Glomerular visceral epithelial cell (primary cell): ENCODE data around the gene CFAP298.
"Not testable (repeated sequence)": the region's sequence is repeated elsewhere in the genome, so short reads cannot be mapped to it uniquely, and the experiment has no call there.

Experiments used
- DNase-seq: peaks from one replicate; pipeline ENCODE4 v3.0.0-alpha.2; 2016; ENCODE audit errors: extremely low spot score

The CFAP298 gene, protein sequence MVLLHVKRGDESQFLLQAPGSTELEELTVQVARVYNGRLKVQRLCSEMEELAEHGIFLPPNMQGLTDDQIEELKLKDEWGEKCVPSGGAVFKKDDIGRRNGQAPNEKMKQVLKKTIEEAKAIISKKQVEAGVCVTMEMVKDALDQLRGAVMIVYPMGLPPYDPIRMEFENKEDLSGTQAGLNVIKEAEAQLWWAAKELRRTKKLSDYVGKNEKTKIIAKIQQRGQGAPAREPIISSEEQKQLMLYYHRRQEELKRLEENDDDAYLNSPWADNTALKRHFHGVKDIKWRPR

DNA sequence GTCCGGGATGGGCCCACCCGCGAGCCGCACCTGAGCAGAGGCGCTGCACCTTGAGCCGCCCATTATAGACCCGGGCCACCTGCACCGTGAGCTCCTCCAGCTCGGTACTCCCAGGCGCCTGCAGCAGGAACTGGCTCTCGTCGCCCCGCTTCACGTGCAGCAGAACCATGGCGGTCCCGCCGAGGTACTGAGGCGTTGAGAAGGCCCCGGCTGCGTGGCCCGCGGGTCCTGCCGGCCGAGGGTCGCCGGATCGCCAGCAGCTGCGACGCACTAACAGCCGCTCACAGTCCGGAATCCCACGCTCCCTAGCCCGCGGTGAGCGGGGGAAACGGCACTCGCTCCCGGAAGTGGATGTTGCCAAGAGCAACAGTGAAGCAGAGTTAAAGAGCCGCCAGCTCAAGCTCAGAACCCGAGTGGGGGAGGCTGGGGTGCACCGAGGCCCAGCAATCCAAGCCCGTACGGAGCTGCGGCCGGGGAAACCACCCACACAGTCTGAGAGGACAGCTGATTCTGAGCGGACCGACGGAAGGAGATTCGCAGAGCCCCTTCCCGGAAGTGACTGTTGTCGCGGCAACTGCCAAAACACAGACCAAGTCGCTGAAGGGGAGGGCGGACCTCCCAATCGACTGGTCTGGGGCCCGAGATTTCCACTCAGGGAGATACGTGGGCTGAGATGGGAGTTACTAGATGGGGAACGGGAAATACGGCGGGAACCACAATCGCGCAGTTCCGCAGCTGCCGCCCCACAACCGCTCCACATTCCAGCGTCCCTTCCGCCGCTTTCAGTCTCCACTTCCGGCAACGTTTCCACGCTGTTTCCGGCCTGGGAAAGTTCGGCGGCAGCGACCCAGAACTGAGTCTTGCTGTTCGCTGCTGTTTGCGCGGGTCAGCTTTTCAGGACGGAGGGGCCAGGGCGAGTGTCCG lies at the start of gene CFAP298:
Gene CFAP298 (minus strand): TSS at position 303 of the 924 bp plus-strand sequence. CDS start 134 bp downstream, at position 169.
- DNase-seq, result peak; percentile 95

DNA sequence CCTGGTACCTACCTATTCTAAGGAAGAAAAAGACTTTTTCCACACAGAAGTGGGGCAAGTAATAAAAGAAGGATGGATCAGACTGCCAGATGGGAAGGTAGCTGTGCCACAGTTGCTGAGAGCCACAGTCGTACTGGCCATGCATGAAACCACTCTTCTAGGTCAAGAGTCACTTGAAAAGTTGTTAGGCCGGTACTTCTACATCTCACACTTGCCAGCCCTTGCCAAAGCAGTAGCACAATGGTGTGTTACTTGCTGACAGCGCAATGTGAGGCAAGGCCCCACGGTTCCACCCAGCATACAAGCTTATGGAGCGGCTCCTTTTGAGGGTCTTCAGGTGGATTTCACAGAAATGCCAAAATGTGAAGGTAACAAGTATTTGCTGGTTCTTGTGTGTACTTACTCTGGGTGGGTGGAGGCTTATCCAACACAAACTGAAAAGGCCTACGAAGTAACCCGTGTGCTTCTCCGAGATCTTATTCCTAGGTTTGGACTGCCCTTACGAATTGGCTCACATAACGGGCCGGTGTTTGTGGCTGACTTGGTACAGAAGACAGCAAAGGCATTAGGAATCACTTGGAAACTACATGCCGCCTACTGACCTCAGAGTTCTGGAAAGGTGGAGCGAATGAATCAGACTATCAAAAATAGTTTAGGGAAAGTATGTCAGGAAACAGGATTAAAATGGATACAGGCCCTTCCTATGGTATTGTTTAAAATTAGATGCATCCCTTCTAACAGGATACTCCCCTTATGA lies 49.0 kb upstream of the CFAP298 start:
- not testable (repeated sequence) for DNase-seq

DNA sequence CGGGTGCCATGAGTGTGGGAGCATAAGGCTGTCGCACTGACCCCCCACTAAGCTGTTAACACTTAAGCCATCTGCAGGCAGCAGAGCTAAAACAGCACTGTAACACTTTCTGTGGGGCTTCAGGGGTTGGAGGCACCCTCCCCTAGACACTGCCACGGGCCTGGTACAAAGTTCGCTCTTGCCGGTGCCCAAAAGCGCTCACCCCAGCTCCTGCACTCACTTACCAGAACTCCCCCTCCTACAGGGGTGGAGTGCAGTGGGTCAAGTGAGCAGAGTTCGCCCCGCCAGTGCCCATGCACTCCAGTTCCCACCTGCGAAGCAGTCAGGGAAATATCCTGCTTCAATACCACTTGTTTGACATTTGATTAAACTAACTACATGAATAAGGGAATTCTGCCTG lies 46.3 kb upstream of the CFAP298 start:
- no peak for DNase-seq

DNA sequence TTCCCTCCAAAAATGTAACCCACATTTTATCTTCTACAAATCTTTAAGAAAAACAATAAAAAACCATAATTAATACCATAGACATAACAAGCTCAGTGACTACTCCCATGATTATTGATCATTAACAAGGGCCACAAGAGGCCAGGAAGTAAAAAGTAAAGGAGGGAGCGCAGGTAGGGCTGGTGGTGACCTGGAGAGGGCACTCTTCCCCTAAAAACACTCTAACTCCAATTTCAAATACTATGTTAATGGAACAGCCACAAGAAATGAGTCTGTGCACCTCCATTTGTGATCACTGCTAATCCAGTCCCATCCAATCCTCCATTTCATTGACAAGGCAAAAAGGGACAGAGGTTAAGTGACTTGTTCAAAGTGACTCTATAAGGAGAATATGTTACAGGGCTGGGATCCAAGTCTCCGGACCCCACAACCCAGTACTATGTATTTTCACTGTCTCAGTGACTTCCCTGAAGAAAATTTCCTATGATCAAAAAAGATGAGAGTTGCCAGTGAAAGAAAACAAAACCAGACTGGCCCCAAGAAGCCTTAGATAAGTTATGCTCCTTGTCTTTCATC lies 41.2 kb upstream of the CFAP298 start:
- peak; percentile 43 for DNase-seq

DNA sequence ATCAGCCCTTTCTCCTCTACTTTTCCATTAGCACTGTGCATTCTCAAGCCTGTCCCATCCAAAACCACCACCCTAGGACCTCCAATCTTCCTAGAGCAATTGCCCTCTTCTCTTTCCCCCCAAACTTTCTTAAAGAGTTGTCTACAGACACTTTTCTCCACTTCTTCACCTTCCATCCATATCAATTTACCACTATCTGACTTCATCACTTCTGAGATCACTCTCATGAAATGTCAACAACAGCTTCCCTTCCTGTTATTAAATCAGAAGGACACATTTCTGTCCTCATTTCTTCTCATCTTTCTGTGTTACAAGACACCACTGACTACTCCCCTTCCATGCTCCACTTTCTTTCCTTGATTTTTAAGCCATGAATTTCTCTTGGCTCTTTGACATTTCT lies 36.0 kb upstream of the CFAP298 start:
- no peak for DNase-seq

DNA sequence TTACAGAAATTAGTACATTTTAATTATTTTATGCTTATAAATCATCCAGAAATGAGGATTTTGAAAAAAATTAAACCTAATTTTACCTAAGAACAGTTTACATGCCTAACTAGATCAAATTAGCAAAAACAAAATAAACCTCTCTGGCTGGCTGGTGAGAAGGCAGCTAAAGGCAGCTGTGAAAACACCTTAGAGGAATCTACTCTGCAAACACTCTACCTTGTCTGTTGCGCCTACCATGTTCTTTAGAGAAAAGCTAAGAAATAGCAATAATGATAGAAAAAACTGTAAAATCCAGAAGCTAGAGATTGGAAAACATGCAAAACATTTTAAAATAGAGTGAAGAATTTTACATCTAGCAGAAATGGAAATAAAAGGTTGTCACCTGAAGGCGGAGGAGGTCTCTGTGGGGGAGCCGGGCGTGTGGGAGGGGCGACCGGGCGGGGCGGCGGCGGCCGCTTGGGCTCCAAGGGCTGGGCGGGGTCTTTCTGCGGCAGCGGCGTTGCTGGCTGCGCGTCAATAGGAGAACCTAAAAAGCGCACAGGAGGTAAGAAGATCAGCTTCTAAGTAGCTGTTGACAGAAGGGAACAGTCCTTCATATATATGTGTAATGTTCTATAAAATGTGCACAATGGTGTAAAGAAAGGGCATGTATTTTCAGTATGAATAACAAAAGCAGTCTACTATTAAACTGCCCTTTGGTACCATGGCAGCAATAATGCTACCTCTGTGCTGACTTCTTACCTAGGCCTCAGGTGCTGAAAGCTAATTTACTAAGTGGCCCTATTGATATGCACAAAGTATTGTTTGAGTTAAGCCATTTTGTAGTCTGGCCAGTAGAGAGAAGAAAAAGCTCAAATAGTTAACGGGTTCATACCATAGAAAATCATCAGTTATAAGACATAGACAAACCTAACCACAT lies 33.3 kb upstream of the CFAP298 start:
- no peak for DNase-seq

DNA sequence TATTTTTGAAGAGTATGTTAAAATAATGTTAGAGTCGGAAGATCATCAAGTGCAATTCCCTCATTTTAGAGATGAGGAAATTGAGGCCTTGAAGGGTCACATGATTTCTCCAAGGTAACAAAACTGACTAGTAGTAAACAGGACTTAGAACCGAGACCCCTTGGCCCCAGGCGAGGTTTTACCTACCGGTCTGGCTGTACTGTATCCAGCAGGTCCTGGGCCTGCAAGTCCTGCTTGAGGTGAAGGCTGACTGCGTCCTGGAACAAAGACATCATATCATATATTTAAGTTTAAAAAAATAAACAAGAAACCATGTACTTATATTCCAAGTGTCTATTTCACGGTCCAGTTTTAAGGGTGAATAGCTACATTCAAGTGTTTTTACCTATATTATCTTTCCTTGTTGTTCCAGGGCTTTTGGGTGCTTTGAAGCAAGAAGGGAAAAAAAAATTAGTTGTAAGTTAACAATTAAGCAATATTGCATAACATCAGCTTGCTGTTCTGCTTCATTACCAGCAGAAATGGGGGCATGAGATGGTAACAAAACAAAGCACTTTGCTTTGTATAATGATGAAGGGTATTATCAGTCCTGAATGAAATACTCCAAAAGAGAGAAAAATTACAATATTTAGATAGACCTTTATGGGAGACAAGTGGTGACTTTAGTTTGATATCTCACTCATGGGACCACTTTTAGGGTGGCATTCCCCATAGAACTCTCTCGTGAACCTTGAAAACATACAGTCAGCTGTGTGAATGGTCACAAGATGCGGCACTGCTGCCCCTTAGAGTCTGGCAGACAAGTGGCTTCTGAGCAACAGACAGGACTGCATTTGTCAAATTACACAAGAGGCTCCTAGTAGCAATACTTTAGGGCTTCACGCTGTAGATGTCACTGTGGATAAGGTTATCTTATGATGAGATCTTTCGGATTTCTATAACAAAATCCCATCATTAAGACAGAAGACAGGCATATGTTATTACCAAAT lies 29.8 kb upstream of the CFAP298 start:
- no peak for DNase-seq

DNA sequence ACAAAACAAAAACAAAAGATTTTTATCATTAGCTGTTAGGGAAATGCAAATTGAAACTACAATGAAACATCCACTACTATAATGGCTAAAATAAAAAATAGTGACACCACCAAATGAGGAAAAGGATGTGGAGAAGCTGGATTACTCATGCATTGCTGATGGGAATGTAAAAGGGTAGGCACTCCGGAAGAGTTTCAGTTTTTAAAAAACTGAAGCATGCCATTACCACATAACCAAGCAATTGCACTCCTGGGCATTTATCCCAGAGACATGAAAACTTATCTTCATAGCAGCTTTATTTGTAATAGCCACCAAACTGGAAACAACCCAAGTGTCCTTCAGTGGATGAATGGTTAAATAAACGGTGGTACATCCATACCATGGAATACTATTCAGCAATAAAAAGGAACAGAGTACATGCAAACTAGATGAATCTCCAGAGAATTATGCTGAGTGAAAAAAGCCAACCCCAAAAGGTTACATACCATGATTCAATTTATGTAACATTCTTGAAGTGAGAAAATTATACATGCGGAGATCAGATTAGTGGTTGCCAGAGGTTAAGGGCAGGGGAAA lies 14.5 kb upstream of the CFAP298 start:
- DNase-seq, result no peak

DNA sequence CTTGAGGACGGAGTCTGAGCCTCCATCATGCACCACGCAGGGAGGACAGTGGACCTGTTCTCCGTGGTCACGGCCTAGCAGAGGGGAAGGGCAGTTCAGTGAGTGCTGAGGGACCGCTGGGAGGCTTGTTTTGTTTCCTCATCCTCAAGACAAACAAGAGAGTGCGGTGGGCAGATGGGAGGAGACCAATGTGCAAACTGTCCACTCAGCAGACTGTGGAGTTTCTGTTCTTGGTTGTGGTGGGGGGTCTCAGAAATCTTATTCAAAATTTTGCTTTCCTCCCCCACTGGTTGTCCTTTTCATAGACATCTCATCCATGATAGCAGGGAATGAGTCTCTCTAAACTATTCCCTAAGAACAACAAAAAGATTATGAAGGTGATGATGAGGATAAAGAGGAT lies 6.0 kb upstream of the CFAP298 start:
- not testable (repeated sequence) for DNase-seq

DNA sequence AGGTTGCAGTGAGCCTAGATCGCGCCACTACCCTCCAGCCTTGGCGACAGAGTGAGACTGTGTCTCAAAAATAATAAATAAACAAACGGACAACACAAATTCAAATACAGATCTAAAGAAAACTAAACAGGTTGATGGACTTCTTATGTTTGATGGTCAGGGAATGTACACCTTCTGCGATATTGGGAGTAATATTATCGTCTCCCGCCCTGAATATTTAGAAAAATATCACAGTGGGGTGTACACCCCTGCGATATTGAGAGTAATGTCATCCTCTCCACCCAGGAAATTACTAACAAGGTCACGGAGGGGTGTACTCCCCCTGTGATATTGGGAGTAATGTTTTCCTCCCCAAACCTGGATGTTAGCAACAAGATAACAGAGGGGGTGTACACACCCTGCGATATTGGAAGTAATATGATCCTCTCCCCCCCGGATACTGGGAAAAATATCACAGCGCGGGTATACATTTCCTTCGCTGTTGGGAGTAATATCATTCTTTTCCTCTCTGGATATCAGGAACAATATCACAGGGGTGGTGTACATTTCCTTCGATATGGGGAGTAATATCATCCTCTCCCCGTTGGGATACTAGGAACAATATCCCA lies 1.4 kb upstream of the CFAP298 start:
- no peak for DNase-seq

DNA sequence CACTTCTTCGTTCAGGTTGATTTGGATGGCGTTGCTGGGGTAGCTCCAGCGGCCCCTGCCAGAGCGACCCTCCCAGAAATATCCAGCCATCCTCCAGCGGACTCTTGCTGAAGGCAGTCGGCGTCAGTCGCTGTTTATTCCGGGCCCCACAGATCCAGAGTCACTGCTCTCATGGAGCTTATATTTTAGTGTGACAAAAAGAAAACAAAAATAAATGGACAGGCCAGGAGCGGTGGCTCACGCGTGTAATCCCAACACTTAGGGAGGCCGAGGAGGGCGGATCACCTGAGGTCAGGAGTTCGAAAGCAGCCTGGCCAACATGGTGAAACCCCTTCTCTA lies 791 bp upstream of the CFAP298 start:
- no peak for DNase-seq

DNA sequence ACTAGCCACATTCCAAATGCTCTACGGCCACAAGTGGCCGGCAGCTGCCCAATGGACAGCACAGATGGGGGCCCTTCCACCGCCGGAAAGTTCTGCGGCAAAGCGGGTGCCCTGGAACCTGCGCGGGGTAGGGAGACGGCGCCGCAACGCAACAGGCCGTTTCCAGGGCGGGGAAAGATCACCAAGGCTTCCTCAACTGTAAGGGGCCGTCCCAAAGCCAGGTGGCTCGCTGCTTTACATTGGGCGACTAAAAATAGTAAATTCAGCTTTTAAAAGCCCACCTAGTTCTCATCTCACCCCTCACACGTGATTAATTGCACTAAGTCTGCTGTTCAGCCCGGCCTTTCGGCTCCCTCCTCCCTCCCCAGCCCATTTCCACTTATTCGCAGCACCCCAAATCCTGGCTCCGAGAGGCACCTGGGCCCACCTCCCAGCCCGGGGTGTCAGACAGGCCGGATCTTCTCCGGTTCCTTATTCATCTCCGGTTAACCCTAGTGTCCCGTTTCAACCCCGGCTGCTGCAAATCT lies 643 bp downstream of the CFAP298 start:
- peak; percentile 35 for DNase-seq

DNA sequence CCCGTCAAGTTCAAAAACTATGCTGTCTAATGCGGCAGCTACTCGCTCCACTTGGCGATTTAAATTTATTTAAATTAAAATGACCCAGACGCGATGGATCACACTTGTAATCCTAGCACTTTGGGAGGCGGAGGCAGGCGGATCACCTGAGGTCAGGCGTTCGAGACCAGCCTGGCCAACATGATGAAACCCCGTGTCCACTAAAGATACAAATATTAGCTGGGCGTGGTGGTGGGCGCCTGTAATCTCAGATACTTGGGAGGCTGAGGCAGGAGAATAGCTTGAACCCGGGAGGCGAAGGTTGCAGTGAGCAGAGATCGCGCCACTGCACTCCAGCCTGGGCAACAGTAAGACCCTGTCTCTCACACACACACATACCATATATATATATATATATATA lies 1.2 kb downstream of the CFAP298 start:
- DNase-seq, result not testable (repeated sequence)

DNA sequence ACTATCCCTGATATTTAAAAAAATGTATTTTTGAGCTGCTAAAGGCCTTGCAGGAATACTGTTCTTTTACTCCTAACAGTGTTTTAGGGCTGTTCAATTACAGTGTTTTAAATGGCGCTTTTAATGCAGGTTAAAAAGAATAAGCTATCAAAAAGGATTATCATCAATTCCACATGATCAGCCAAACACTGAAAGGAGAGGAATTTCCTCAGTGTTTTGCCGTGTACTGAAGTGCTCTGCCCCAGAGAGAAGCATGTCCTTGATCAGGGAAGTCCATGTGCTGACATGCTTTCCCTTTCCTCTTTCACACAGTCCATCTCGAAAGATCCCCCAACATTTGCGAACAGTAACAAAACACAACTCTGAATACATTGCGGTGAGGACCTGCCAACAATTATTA lies 3.3 kb downstream of the CFAP298 start:
- no peak for DNase-seq

DNA sequence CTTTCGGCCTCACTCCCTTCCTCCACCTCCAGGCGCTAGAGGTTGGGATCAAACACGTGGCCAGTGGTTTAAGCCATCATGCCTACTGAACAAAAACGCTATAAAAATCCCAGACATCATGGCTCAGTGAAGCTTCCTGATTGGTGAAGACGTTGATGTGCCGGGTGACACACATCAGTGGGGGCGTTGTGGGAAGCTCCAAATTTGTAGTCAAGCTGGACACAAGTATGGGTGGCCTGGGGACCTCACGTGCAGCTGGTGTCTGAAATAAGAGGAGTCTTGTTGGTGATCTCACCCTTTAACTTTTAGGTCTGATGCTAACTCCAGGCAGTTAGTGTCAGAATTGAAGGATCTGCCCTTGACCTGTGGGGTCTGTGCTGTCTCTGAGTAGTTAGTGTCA lies 6.7 kb downstream of the CFAP298 start:
- no peak for DNase-seq

DNA sequence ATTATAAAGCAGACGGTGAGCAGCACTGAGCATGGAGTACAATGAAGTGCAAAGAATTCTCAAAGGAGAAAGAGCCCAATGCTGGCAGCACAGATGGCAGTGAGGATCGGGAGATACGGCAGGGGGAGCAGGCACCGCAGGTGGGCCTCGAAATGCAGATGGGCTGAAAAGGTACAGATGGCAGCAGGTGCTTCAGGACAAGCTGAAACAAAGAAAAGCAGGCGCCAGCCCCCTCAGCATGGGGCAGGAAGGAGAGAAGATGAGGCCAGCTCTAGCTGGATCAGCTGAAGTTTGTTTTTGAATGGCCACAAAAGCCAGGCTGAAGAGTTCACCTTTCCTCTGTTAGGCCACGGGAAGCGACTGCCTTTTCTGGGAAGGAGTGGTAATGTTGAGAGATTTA lies 7.7 kb downstream of the CFAP298 start:
- no peak for DNase-seq

DNA sequence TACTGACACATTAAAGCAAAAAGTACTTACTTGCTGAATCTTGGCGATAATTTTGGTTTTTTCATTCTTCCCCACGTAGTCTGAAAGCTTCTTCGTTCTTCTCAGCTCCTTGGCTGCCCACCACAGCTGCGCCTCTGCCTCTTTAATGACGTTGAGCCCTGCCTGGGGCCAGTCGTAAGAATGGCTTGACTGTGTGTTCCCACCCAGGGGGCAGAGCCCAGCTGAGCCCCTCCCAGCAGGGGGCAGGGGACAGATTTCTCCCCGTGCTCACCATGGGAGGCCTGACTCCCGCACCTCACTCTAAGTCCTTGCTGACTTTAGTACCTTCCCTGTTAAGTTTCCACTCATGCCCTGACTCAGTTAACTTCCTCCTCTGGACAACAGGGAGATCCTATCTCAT lies 9.0 kb downstream of the CFAP298 start:
- no peak for DNase-seq

DNA sequence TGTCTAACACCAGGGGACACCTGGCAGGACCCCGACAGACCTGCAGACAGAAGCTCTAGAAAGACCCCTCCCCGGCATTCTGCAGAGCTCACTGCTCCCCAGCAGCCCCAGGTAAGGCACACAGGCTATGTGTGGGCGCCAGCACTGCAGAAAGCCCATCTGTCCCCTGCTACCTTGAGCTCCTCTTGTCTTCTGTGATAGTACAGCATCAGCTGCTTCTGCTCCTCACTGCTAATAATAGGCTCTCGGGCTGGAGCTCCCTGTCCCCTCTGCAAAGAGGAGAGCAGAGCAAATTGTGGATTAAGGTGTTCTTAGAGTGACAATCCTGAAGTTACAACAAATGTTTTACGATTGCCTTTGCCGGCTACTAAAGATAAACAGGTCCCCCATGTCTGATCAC lies 10.1 kb downstream of the CFAP298 start:
- no peak for DNase-seq

DNA sequence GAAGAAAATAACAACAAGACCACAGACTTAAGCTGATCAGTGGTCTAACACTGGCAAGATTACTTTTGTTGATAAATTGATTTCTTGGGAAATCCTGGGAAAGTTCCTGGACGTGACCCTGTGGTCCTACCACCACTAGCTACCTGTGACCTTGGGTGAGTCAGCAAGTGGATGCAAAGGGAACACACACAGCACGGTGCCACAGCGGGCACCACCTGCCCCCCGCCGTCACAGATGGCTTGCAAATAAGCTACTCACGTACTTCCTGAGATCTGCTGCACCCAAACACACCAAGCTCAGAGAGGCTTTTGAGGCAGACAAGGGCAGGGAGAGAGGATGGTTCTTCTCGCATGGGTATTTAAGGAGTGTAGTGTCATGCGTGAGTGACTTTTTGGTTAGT lies 12.7 kb downstream of the CFAP298 start:
- no peak for DNase-seq
